Prostate gland (tissue), 2 donors: ENCODE data around the gene STXBP5L.

Experiments
- POLR2A ChIP-seq: fragments of 450-650 bp; IDR thresholded peaks from one replicate; pipeline ENCODE4 v1.6.1; 2016; ENCODE audit warnings: antibody characterized with exemption, mild to moderate bottlenecking
- TF ChIP-seq, protein P1 (sequence below), 4 experiments: fragments of 200-600 bp in 2 of 4; fragments of 450-650 bp in 2 of 4; sonication (generic) in 2 of 4; IDR thresholded peaks; 1 replicate in 3 of 4; 2 replicates in 1 of 4; pipeline ENCODE4 v1.5.1; 2016 to 2019; ENCODE audit warnings: antibody characterized with exemption in 4 of 4, mild to moderate bottlenecking in 2 of 4, moderate library complexity in 2 of 4

DNA sequence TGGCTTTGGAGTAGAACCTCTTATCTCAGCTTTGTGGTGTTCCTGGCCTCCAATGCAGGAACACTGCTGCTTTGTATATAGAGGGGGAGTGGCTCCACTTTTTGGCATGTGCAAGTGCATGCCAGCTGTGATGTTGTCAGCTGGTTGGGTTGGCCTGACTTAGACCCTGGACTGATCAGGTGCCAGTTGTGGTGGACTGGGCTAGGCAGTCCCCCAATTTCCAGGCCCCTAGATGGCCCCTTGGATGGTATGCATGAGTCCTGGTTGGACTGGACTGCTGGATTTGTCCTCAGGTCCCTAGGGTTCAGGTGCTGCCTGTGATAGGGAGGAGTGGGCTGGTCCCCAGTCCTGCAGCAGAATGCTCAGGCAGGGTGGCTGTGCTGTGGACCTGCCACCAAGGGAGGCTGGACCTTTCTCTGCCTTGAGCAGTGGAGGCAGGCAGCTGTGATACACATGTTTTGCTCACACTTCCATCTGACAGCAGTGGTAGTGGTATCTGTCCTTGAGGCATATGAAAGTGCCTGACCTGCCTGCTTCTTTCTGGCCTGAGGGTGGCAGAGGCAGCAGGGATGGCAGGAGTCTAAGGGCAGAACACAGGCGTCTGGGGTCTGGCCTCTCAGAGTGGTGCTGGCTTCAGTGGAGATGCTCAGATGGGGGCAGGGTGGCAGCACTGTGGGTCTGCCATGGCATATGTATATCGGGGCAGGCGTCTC is 74.8 kb downstream of the STXBP5L start:
- TF ChIP-seq, protein P1, sequence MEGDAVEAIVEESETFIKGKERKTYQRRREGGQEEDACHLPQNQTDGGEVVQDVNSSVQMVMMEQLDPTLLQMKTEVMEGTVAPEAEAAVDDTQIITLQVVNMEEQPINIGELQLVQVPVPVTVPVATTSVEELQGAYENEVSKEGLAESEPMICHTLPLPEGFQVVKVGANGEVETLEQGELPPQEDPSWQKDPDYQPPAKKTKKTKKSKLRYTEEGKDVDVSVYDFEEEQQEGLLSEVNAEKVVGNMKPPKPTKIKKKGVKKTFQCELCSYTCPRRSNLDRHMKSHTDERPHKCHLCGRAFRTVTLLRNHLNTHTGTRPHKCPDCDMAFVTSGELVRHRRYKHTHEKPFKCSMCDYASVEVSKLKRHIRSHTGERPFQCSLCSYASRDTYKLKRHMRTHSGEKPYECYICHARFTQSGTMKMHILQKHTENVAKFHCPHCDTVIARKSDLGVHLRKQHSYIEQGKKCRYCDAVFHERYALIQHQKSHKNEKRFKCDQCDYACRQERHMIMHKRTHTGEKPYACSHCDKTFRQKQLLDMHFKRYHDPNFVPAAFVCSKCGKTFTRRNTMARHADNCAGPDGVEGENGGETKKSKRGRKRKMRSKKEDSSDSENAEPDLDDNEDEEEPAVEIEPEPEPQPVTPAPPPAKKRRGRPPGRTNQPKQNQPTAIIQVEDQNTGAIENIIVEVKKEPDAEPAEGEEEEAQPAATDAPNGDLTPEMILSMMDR (IDR thresholded peaks at IDR 0.05): no peak
- no peak for TF ChIP-seq POLR2A
